SK-N-SH treated with all-trans-retinoic acid at 6 μM for 48 hours (cell line): ENCODE measurements around the gene TGIF1.

Experiments
- CSDC2 ChIP-seq: fragments of 250-450 bp; sonication (Bioruptor Pico); IDR thresholded peaks from 2 replicates; pipeline ENCODE4 v1.5.0; 2020; ENCODE audit warnings: mild to moderate bottlenecking, moderate library complexity
- ZFP30 ChIP-seq: fragments of 450-650 bp; formaldehyde crosslinking; IDR thresholded peaks from 2 replicates; pipeline ENCODE4 v1.5.0; 2022; ENCODE audit warnings: mild to moderate bottlenecking, moderate library complexity

- TF ChIP-seq ZFP30 (CRISPR knock-in tag) (no peak), CSDC2 (no peak)
These were observed 28.4 kb downstream of the TGIF1 start for GRCh38 chr18:3478262-3478978.
